GM15510 (cell line): ENCODE measurements around the gene SEC14L1.

Experiments
- POLR2A ChIP-seq: IDR thresholded peaks from 3 replicates; pipeline ENCODE4 v1.6.1; 2011; ENCODE audit warnings: borderline replicate concordance; ENCODE audit not compliant: insufficient read length; ENCODE audit errors: extremely low read depth

SEC14L1 gene

GRCh38 chr17:77109764-77110359, 30.9 kb upstream of the SEC14L1 start:
- TF ChIP-seq POLR2A, result no peak

- TF ChIP-seq POLR2A, result no peak
These were observed 28.9 kb upstream of the SEC14L1 start for GRCh38 chr17:77111934-77112296.

GRCh38 chr17:77115510-77115909, 25.3 kb upstream of the SEC14L1 start:
- TF ChIP-seq POLR2A, result no peak

- TF ChIP-seq POLR2A, result no peak
These were observed 24.8 kb upstream of the SEC14L1 start for GRCh38 chr17:77115947-77116346.

- TF ChIP-seq POLR2A, result no peak
These were observed 24.4 kb upstream of the SEC14L1 start for GRCh38 chr17:77116371-77116860.

GRCh38 chr17:77117415-77117814, 23.4 kb upstream of the SEC14L1 start:
- TF ChIP-seq POLR2A, result no peak

- no peak for TF ChIP-seq POLR2A
These were observed 22.4 kb upstream of the SEC14L1 start for GRCh38 chr17:77118251-77118928.

GRCh38 chr17:77119668-77120301, 21.0 kb upstream of the SEC14L1 start:
- no peak for TF ChIP-seq POLR2A

GRCh38 chr17:77120868-77121267, 19.9 kb upstream of the SEC14L1 start:
- TF ChIP-seq POLR2A, result no peak

GRCh38 chr17:77124192-77124889, 16.4 kb upstream of the SEC14L1 start:
- TF ChIP-seq POLR2A, result no peak

GRCh38 chr17:77125432-77125901, 15.3 kb upstream of the SEC14L1 start:
- no peak for TF ChIP-seq POLR2A

- no peak for TF ChIP-seq POLR2A
These were observed 14.2 kb upstream of the SEC14L1 start for GRCh38 chr17:77126519-77126918.

- TF ChIP-seq POLR2A, result no peak
These were observed 12.9 kb upstream of the SEC14L1 start for GRCh38 chr17:77127735-77128361.

GRCh38 chr17:77128896-77129567, 11.7 kb upstream of the SEC14L1 start:
- no peak for TF ChIP-seq POLR2A

- TF ChIP-seq POLR2A, result no peak
These were observed 11.0 kb upstream of the SEC14L1 start for GRCh38 chr17:77129568-77130301.
